A673 (cell line): Measurements from ENCODE around the gene MLPH.

ENCODE experiments used
- CTCF ChIP-seq: fragments of 300-800, 200-600 bp; sonication (generic); conservative IDR thresholded peaks from 2 replicates; pipeline ENCODE4 v1.5.1; 2017; ENCODE audit warnings: low read depth, mild to moderate bottlenecking, antibody characterized with exemption, low read length, moderate library complexity, mixed read lengths
- EZH2 ChIP-seq: fragments of 200-600 bp; sonication (generic); IDR thresholded peaks from 2 replicates; pipeline ENCODE4 v1.6.1; 2017; ENCODE audit warnings: borderline replicate concordance, low read depth, mild to moderate bottlenecking, mixed read lengths, antibody characterized with exemption, low read length; ENCODE audit not compliant: poor library complexity, severe bottlenecking

- TF ChIP-seq CTCF (no peak), EZH2 (no peak)
Observed at GRCh38 chr2:237449193-237449881, 37.7 kb upstream of the MLPH start.
